Measurements from ENCODE around the gene NDC80.
"Not testable (repeated sequence)": the region's sequence is repeated elsewhere in the genome, so short reads cannot be mapped to it uniquely, and the experiment has no call there.

Gene NDC80

GRCh38 chr18:2629003-2629402, 57.6 kb downstream of the NDC80 start:
- no peak for DNase-seq

- DNase-seq: no peak
These were observed 64.2 kb downstream of the NDC80 start for GRCh38 chr18:2635586-2635985.

DNA sequence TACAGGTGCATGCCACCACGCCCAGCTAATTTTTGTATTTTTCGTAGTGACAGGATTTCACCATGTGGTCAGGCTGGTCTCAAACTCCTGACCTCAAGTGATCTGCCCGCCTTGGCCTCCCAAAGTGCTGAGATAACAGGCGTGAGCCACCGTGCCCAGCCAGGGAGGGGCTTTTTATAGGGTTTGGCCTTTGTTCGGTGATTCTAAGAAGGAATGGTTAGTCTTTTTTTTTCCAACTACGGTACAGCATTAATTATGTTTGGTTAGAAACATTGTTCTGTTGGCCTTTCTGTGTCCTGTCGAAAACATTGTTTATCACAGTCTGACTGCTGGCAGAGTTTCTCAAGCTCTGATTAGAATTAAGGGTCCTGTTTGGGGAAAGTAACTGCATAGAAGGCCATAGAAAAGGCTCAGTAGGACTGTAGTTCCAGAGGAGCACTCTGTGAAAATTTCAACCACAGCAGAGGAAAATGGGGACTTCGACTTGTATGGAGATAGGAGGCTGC, 64.8 kb downstream of the NDC80 start:
- no peak for DNase-seq

GRCh38 chr18:2641638-2642037, 70.3 kb downstream of the NDC80 start:
- no peak for DNase-seq

DNA sequence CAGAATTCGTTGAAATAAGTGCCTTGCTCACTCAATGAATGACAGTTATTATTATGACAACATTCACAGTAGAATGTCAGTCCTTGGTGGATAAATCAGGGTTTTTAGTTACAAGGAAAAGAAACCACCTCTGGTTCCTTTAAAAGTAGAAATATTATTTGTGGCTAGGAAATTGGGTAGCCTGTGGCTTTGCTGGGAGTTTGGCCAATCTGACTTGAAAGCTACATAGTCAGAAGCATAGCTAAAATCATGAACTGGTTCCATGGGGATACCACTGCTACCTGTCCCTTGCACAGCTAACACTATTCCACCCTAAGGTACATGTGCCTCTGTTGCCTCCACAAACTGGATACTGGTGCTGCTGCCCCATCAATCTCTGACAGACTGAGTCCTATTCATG, 71.4 kb downstream of the NDC80 start:
- DNase-seq: no peak

GRCh38 chr18:2644535-2644934, 73.2 kb downstream of the NDC80 start:
- DNase-seq: no peak

DNA sequence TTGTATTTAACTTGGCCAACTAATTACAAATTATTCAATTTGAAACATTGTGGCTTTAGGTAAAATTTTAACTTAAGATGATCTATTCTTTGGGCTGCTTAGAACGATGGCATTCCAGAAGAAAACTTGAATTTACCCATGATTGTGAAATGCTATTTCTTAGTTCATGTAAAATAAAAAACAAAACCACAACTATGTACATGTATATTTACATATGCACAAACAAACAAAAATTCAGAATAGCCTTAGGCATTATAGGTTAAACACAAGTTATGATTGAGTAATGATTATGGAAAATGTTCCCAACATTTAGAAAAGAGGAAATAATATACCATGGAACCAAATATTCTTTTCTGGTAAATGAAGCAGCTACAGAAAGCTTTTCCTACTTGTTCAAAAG, 80.6 kb downstream of the NDC80 start:
- no peak for DNase-seq

- DNase-seq: no peak
These were observed 82.1 kb downstream of the NDC80 start for GRCh38 chr18:2653467-2653866.

- no peak for DNase-seq
These were observed 83.0 kb downstream of the NDC80 start for GRCh38 chr18:2654169-2654927.

DNA sequence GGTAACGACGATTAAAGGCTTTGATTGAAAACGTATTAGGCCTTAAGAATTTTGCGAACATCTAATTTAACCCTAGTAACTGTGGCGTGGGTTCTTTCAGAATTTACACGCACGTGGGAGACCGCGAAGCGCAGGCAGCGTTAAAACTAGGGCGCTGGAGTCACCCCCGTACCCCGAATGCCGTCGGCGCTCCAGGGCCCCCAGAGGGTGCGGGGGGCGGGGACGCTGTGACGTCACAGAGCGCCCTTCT, 83.5 kb downstream of the NDC80 start:
- DNase-seq: no peak

GRCh38 chr18:2655178-2655953, 84.0 kb downstream of the NDC80 start, which contains the start of gene SMCHD1:
Gene SMCHD1, plus strand, starts transcription at chr18:2655726. Its CDS starts 350 bp downstream, at chr18:2656076.
- peak; percentile 90 for DNase-seq

GRCh38 chr18:2655954-2656236, 84.5 kb downstream of the NDC80 start:
- DNase-seq: peak; percentile 74

DNA sequence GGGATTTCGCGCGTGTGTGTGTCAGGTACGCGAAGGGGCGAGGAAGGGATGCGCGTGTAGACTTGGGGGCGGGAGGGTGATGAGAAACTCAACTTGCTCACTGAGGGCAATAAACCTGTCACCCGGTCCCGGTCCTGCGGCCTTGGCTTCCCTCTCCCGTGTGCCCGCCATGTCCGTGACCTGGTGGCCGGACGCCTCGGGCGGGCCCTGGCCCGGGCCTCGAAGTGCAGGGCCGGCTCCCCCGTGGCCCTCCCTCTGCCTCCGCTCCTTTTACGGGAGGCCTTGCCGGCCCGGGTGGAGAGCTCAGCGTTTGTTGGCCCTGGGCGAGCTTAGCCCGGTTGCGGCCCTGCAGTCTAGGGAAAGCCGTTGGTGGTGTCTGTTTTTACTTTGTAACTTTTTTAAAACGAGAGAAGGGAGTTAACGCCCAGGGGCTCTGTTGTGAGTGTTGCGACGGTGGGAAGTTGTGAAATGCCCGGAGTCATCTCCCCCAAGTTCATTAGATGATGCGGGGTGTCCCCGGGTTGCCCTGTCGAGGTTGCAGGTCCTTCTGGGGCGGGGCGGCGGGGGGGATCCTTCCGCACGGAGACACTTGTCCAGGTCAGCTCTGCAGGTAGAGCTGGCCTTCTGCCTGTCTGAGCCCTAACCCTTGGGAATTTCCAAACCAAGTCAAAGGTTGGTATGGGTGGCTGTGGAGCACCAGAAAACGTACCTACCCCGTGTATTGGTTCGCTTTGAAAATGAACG, 85.1 kb downstream of the NDC80 start:
- peak; percentile 46 for DNase-seq

DNA sequence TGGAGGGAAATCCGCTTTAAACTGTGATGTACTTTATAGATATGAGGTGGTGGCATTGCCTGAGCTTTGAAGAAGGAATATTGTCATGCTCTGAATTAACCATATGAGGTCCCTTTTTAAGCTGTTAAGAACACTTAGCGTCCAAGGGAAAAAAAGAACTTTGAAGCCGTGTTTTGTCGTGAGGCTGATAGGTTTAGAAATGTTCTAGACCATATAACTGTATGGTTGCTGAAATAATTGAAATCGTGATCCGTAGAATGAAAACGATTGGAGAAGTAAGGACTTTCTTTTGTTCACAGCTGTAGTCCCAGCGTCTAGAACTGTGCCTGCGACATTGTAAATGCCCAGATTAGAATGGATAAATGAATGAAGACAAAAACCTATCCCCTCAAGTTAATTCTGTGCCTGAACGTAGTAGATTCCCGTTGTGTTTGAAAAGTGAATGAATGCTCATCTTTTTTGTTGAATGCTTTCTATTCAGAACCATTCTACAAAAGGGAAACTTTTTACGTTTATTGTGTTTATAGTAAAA, 85.7 kb downstream of the NDC80 start:
- no peak for DNase-seq

- DNase-seq: no peak
These were observed 86.6 kb downstream of the NDC80 start for GRCh38 chr18:2657788-2658458.

- not testable (repeated sequence) for DNase-seq
These were observed 89.5 kb downstream of the NDC80 start for GRCh38 chr18:2660849-2661248.

GRCh38 chr18:2662288-2662687, 90.9 kb downstream of the NDC80 start:
- DNase-seq: not testable (repeated sequence)

DNA sequence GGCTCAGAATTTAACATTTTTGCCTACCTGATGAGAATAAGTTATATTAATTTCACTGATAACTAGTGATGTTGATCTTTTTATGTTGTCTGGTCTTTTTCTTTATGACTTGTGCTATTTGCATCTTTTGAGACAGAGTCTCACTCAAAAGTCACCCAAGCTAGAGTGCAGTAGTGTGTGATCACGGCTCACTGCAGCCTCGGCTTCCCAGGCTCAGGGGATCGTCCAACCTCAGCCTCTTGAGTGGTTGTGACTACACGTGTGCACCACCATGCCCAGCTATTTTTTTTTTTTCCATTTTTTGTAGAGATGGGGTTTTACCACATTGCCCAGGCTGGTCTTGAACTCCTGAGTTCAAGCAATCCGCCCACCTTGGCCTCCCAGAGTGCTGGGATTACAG, 91.6 kb downstream of the NDC80 start:
- no peak for DNase-seq

All from COR-L47 (cell line).